HepG2 (cell line): ENCODE measurements around the gene S100A9. TPM values are rescaled to one million over a fixed set of nuclear protein-coding genes. Genes with fewer than 3 reads are reported as not detected.

Experiments used
- ATAC-seq: fragments of 200-7000 bp; cut with Tn5 transposase; 3 replicates; pipeline ENCODE4 v1.9.1; 2020; ENCODE audit warnings: mild to moderate bottlenecking, moderate library complexity
- BruUV-seq: library from RNA; stranded (reverse); fragments of 400-500 nt; replicated peaks from 2 replicates; lab custom pipeline; 2021; lab: Mats Ljungman, UMichigan
- CTCF ChIA-PET: fragments of 300-600 bp; formaldehyde crosslinking; extraction: SDS; loops from one replicate; lab custom pipeline; 2021; ENCODE audit warnings: low total read pairs, inconsistent platforms, low intra/inter-chr PET ratio; lab: Yijun Ruan, JAX
- POLR2A ChIA-PET: fragments of 350-600 bp; sonication (Branson Sonifier 250); formaldehyde crosslinking; loops from one replicate; lab custom pipeline; 2020; ENCODE audit warnings: antibody characterized with exemption, inconsistent platforms; lab: Yijun Ruan, JAX
- DNase-seq: peaks from one replicate; pipeline ENCODE4 v3.0.0-alpha.2; 2015; ENCODE audit warnings: low spot score
- FAIRE-seq: peaks from 3 replicates; lab custom pipeline; 2011; peaks lifted over from hg19 to GRCh38; lab: Jason Lieb, UNC
- H2AFZ ChIP-seq: one replicate; pipeline ENCODE4 v1.6.1; 2011; ENCODE audit warnings: low read length, inconsistent platforms
- H3K27ac ChIP-seq: fragments of 300-600 bp; 3 replicates; pipeline ENCODE4 v1.8.0; 2011; ENCODE audit warnings: mixed run types, mild to moderate bottlenecking, mixed read lengths, low read length, inconsistent platforms; ENCODE audit not compliant: insufficient read depth; ENCODE audit errors: extremely low read length
- H3K27me3 ChIP-seq, 2 experiments: fragments of 200-600 bp in 1 of 2; 2 replicates in 1 of 2; 3 replicates in 1 of 2; pipeline versions ENCODE4 v1.6.0 to v1.8.0; 2011; ENCODE audit warnings: low read length in 2 of 2, mild to moderate bottlenecking in 2 of 2, moderate library complexity in 2 of 2, inconsistent platforms in 1 of 2; ENCODE audit not compliant: insufficient read depth in 2 of 2, control insufficient read depth in 1 of 2
- H3K36me3 ChIP-seq, 2 experiments: fragments of 200-600 bp in 1 of 2; replicated peaks in 1 of 2; 2 replicates in 1 of 2; 3 replicates in 1 of 2; pipeline versions ENCODE4 v1.5.1 to v1.8.0; 2011; ENCODE audit warnings: low read length in 2 of 2, inconsistent platforms in 1 of 2; ENCODE audit not compliant: insufficient read depth in 2 of 2, control insufficient read depth in 1 of 2
- H3K4me1 ChIP-seq: 2 replicates; pipeline ENCODE4 v1.5.1; 2012; ENCODE audit warnings: low read length, inconsistent platforms; ENCODE audit not compliant: insufficient read depth
- H3K4me2 ChIP-seq: 2 replicates; pipeline ENCODE4 v1.6.0; 2011; ENCODE audit warnings: low read depth, low read length, inconsistent platforms
- H3K4me3 ChIP-seq, 3 experiments: fragments of 200-600 bp in 1 of 3; sonication (generic), shearing (Covaris generic) in 1 of 3; replicated peaks in 1 of 3; 2 replicates each; pipeline ENCODE4 v1.5.1; 2011 to 2016; ENCODE audit warnings: low read length in 3 of 3, inconsistent platforms in 2 of 3, low read depth in 2 of 3, mild to moderate bottlenecking in 2 of 3, control low read depth in 1 of 3, mixed read lengths in 1 of 3; ENCODE audit not compliant: insufficient read depth in 1 of 3
- H3K79me2 ChIP-seq: one replicate; pipeline ENCODE4 v1.6.1; 2011; ENCODE audit warnings: low read length, inconsistent platforms; ENCODE audit not compliant: insufficient read depth
- H3K9ac ChIP-seq: 2 replicates; pipeline ENCODE4 v1.6.0; 2011; ENCODE audit warnings: mild to moderate bottlenecking, low read depth, low read length, inconsistent platforms; ENCODE audit not compliant: insufficient read depth
- H3K9me3 ChIP-seq: 2 replicates; pipeline ENCODE4 v1.5.1; 2012; ENCODE audit warnings: mild to moderate bottlenecking, low read length
- H4K20me1 ChIP-seq: 2 replicates; pipeline ENCODE4 v1.6.0; 2011; ENCODE audit warnings: inconsistent platforms, mild to moderate bottlenecking, low read length, moderate library complexity; ENCODE audit not compliant: insufficient read depth
- CEBPB ChIP-seq: IDR thresholded peaks from 2 replicates; pipeline ENCODE4 v1.6.1; 2011; ENCODE audit warnings: low read depth, low read length, improper control_type of control experiment, borderline replicate concordance
- ESRRA ChIP-seq: sonication (generic); formaldehyde crosslinking; IDR thresholded peaks from 2 replicates; pipeline ENCODE4 v1.5.1; 2020; ENCODE audit warnings: mild to moderate bottlenecking, low read depth, missing genetic modification reagents
- GTF2F1 ChIP-seq: fragments of 150-350 bp; IDR thresholded peaks from 2 replicates; pipeline ENCODE4 v1.6.1; 2014; ENCODE audit warnings: low read length
- MTA1 ChIP-seq: sonication (generic); formaldehyde crosslinking; IDR thresholded peaks from 2 replicates; pipeline ENCODE4 v1.4.0; 2020; ENCODE audit warnings: missing genetic modification reagents, mild to moderate bottlenecking, borderline replicate concordance
- NFIB ChIP-seq: sonication (generic); formaldehyde crosslinking; IDR thresholded peaks from 2 replicates; pipeline ENCODE4 v1.9.0; 2021; ENCODE audit warnings: missing genetic modification reagents, mild to moderate bottlenecking, borderline replicate concordance
- NR2F1 ChIP-seq, 2 experiments: fragments of 450-650 bp in 1 of 2; formaldehyde crosslinking in 1 of 2; IDR thresholded peaks; 2 replicates each; pipeline versions ENCODE4 v1.5.0 to v1.6.1; 2016 to 2020; ENCODE audit warnings: mild to moderate bottlenecking in 1 of 2, missing compliant biosample characterization in 1 of 2, missing genetic modification reagents in 1 of 2, moderate library complexity in 1 of 2
- RELA ChIP-seq: sonication (generic); formaldehyde crosslinking; IDR thresholded peaks from 2 replicates; pipeline ENCODE4 v1.4.0; 2020; ENCODE audit warnings: missing genetic modification reagents
- ZBTB46 ChIP-seq: sonication (generic); formaldehyde crosslinking; IDR thresholded peaks from 2 replicates; pipeline ENCODE4 v1.4.0; 2020; ENCODE audit warnings: mild to moderate bottlenecking, missing genetic modification reagents, borderline replicate concordance
- ZEB1 ChIP-seq: IDR thresholded peaks from 2 replicates; pipeline ENCODE4 v1.6.1; 2012; ENCODE audit warnings: mild to moderate bottlenecking, low read depth, inconsistent platforms; ENCODE audit not compliant: insufficient replicate concordance
- ZFP1 ChIP-seq: IDR thresholded peaks from 2 replicates; pipeline ENCODE4 v1.6.1; 2016
- ZFP82 ChIP-seq: sonication (generic); formaldehyde crosslinking; IDR thresholded peaks from 2 replicates; pipeline ENCODE4 v1.5.1; 2020; ENCODE audit warnings: mild to moderate bottlenecking, missing genetic modification reagents, borderline replicate concordance
- ZNF121 ChIP-seq: sonication (generic); formaldehyde crosslinking; IDR thresholded peaks from 2 replicates; pipeline ENCODE4 v1.5.0; 2020; ENCODE audit warnings: mild to moderate bottlenecking, missing genetic modification reagents
- ZNF136 ChIP-seq: sonication (generic); formaldehyde crosslinking; IDR thresholded peaks from 2 replicates; pipeline ENCODE4 v1.8.1; 2022; ENCODE audit warnings: low read depth, mild to moderate bottlenecking, moderate library complexity, missing genetic modification reagents
- ZNF263 ChIP-seq: sonication (generic); formaldehyde crosslinking; IDR thresholded peaks from 2 replicates; pipeline ENCODE4 v1.4.0; 2020; ENCODE audit warnings: missing genetic modification reagents
- ZNF547 ChIP-seq: sonication (generic); formaldehyde crosslinking; IDR thresholded peaks from 2 replicates; pipeline ENCODE4 v1.5.1; 2020; ENCODE audit warnings: mild to moderate bottlenecking, missing genetic modification reagents
- ZNF766 ChIP-seq: sonication (generic); formaldehyde crosslinking; IDR thresholded peaks from 2 replicates; pipeline ENCODE4 v1.5.0; 2020; ENCODE audit warnings: missing genetic modification reagents, borderline replicate concordance
- WGBS: methylation state at CpG from one replicate; pipeline ENCODE4 v1.1.6; 2017; ENCODE audit warnings: low lambda C conversion rate; 5-methylcytosine and 5-hydroxymethylcytosine counted together
- in situ Hi-C: cut with HindIII; loops from 2 replicates; pipeline ENCODE4 v1.10.0; 2017; ENCODE audit warnings: low pct_unique_long_range_greater_than_20kb; ENCODE audit not compliant: extremely low pct_ligation_motif_present
- intact Hi-C: fragments of 100-400 bp; cut with micrococcal nuclease; formaldehyde crosslinking; loops from one replicate; pipeline ENCODE4 v1.10.0; 2022; ENCODE audit not compliant: unreplicated experiment
- polyA plus RNA-seq, 8 experiments: library from polyadenylated mRNA; depleted of rRNA in 3 of 8; stranded (reverse) in 7 of 8; unstranded in 1 of 8; fragments of >200 nt; fragmentation: Illumina TruSeq in 4 of 8; extraction: Trizol in 4 of 8; gene quantifications; 2 replicates each; pipeline versions ENCODE4 v1.2.1 to v1.2.3, GENCODE V29; 2011 to 2016; ENCODE audit warnings: low read depth in 4 of 8, missing spikeins in 1 of 8, mixed read lengths in 1 of 8; ENCODE audit not compliant: insufficient read depth in 1 of 8
- total RNA-seq, 5 experiments: library from RNA; depleted of rRNA; stranded (reverse); fragments of >200 nt; fragmentation: Illumina TruSeq; extraction: Trizol; gene quantifications; 2 replicates each; pipeline ENCODE4 v1.2.3, GENCODE V29; 2016; ENCODE audit warnings: low read depth in 1 of 5
- TF ChIP-seq, protein P1 (sequence below): sonication (generic); formaldehyde crosslinking; IDR thresholded peaks from 2 replicates; pipeline ENCODE4 v1.5.0; 2020; ENCODE audit warnings: mild to moderate bottlenecking, missing genetic modification reagents
- TF ChIP-seq, protein P2 (sequence below): sonication (generic); formaldehyde crosslinking; IDR thresholded peaks from 2 replicates; pipeline ENCODE4 v1.8.1; 2023; ENCODE audit warnings: mild to moderate bottlenecking, missing genetic modification reagents
- TF ChIP-seq, protein P3 (sequence below): sonication (generic); formaldehyde crosslinking; IDR thresholded peaks from 2 replicates; pipeline ENCODE4 v1.4.0; 2020; ENCODE audit warnings: mild to moderate bottlenecking, missing genetic modification reagents

S100A9 gene
- total and polyA plus RNA-seq, 2 of the 13 experiments (the other 11 are each of a cell fraction or from before 2014, with no cell fraction given) = 0.31 to 0.69 TPM

- TF ChIP-seq MTA1 (CRISPR knock-in tag) (no peak), ESRRA (no peak), ZNF136 (CRISPR knock-in tag) (no peak), RELA (CRISPR knock-in tag) (no peak), ZNF547 (CRISPR knock-in tag) (no peak), ZNF121 (CRISPR knock-in tag) (no peak), NFIB (CRISPR knock-in tag) (no peak), ZNF766 (CRISPR knock-in tag) (no peak), ZFP82 (CRISPR knock-in tag) (no peak), NR2F1 (CRISPR knock-in tag; IDR thresholded peaks at IDR 0.05) (no peak), ZFP1 (no peak), CEBPB (no peak), ZEB1 (no peak), ZBTB46 (CRISPR knock-in tag) (no peak), GTF2F1 (no peak), ZNF263 (CRISPR knock-in tag) (no peak)
- TF ChIP-seq, protein P1, sequence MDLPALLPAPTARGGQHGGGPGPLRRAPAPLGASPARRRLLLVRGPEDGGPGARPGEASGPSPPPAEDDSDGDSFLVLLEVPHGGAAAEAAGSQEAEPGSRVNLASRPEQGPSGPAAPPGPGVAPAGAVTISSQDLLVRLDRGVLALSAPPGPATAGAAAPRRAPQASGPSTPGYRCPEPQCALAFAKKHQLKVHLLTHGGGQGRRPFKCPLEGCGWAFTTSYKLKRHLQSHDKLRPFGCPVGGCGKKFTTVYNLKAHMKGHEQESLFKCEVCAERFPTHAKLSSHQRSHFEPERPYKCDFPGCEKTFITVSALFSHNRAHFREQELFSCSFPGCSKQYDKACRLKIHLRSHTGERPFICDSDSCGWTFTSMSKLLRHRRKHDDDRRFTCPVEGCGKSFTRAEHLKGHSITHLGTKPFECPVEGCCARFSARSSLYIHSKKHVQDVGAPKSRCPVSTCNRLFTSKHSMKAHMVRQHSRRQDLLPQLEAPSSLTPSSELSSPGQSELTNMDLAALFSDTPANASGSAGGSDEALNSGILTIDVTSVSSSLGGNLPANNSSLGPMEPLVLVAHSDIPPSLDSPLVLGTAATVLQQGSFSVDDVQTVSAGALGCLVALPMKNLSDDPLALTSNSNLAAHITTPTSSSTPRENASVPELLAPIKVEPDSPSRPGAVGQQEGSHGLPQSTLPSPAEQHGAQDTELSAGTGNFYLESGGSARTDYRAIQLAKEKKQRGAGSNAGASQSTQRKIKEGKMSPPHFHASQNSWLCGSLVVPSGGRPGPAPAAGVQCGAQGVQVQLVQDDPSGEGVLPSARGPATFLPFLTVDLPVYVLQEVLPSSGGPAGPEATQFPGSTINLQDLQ = no peak
- TF ChIP-seq, protein P2, sequence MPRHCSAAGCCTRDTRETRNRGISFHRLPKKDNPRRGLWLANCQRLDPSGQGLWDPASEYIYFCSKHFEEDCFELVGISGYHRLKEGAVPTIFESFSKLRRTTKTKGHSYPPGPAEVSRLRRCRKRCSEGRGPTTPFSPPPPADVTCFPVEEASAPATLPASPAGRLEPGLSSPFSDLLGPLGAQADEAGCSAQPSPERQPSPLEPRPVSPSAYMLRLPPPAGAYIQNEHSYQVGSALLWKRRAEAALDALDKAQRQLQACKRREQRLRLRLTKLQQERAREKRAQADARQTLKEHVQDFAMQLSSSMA (CRISPR knock-in tag) = no peak
- TF ChIP-seq, protein P3, sequence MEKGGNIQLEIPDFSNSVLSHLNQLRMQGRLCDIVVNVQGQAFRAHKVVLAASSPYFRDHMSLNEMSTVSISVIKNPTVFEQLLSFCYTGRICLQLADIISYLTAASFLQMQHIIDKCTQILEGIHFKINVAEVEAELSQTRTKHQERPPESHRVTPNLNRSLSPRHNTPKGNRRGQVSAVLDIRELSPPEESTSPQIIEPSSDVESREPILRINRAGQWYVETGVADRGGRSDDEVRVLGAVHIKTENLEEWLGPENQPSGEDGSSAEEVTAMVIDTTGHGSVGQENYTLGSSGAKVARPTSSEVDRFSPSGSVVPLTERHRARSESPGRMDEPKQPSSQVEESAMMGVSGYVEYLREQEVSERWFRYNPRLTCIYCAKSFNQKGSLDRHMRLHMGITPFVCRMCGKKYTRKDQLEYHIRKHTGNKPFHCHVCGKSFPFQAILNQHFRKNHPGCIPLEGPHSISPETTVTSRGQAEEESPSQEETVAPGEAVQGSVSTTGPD (CRISPR knock-in tag) = no peak
- ATAC-seq (no peak), FAIRE-seq (no peak), DNase-seq (no peak)
- Histone ChIP-seq H2AFZ (no peak overlapping the region), H3K36me3 (no peaks in the 10 kb centered on the region), H4K20me1 (no peaks in the 10 kb centered on the region), H3K79me2 (no peaks in the 10 kb centered on the region), H3K9ac (no peak overlapping the region), H3K4me1 (no peaks in the 10 kb centered on the region), H3K27ac (no peak overlapping the region), H3K4me2 (no peak overlapping the region), H3K4me3 (no peak overlapping the region), H3K9me3 (no peaks in the 10 kb centered on the region), H3K27me3 (peaks cover 1 to 5% of the 10 kb centered on the region in 2 experiments; a peak in 1 of 5 replicates)
- 11% methylated on average over 8 of the region's 8 CpGs for WGBS
- ChIA-PET POLR2A (no interaction called here), CTCF (no interaction called here)
- no TSS peak for BruUV-seq
- in situ Hi-C loops (no loop called here), intact Hi-C loops (no loop called here)
These were observed 8.0 kb downstream of the S100A9 start for GRCh38 chr1:153365696-153366095.
